Measurements from ENCODE around the gene ATP2C2.

GRCh38 chr16:84322749-84323148, 45.6 kb upstream of the ATP2C2 start:
- TF ChIP-seq CTCF (IDR thresholded peaks at IDR 0.05) (no peak), POLR2A (IDR thresholded peaks at IDR 0.05) (no peak)
